Adrenal gland (tissue), 12 donors: Measurements from ENCODE around the gene IZUMO4. TPM values are rescaled to one million over a fixed set of nuclear protein-coding genes. Genes with fewer than 3 reads are reported as not detected.

Experiments used
- DNase-seq, 7 donors: peaks; one replicate each; pipeline ENCODE4 v3.0.0-alpha.2; 2019 to 2020
- H3K27ac ChIP-seq, 5 donors: fragments of 200-600 bp; sonication (generic) in 4 of 5; 1 replicate in 3 of 5; 2 replicates in 2 of 5; pipeline versions ENCODE4 v1.5.1 to v1.8.0; 2016 to 2020; ENCODE audit warnings: mild to moderate bottlenecking in 1 of 5
- H3K27me3 ChIP-seq: fragments of 200-600 bp; 2 replicates; pipeline ENCODE4 v1.8.0; 2021
- H3K36me3 ChIP-seq, 2 donors: fragments of 200-600 bp; replicated peaks in 1 of 2; 1 replicate in 1 of 2; 2 replicates in 1 of 2; pipeline versions ENCODE4 v1.5.1 to v1.8.0; 2018 to 2022
- H3K4me1 ChIP-seq, 2 donors: fragments of 200-600 bp; replicated peaks in 1 of 2; 1 replicate in 1 of 2; 2 replicates in 1 of 2; pipeline versions ENCODE4 v1.5.1 to v1.8.0; 2018 to 2021
- H3K4me3 ChIP-seq, 4 donors: fragments of 200-600 bp; sonication (generic) in 3 of 4; one replicate each; pipeline ENCODE4 v1.5.1; 2016 to 2018
- H3K9me3 ChIP-seq, 3 donors: fragments of 200-600 bp; sonication (generic) in 1 of 3; replicated peaks in 1 of 3; 1 replicate in 2 of 3; 2 replicates in 1 of 3; pipeline versions ENCODE4 v1.5.1 to v1.8.0; 2016 to 2021
- POLR2A ChIP-seq, 2 donors: fragments of 450-650 bp; IDR thresholded peaks; one replicate each; pipeline ENCODE4 v1.6.1; 2017; ENCODE audit warnings: antibody characterized with exemption in 2 of 2, mild to moderate bottlenecking in 2 of 2, moderate library complexity in 1 of 2
- WGBS, 4 donors: extraction: QIAGEN DNeasy Blood & Tissue Kit in 2 of 4; methylation state at CpG; one replicate each; pipeline versions ENCODE4 v1.1.5 to v1.1.7; 2013 to 2017; 5-methylcytosine and 5-hydroxymethylcytosine counted together
- intact Hi-C, 2 donors: fragments of 100-400 bp; cut with DNase I; formaldehyde crosslinking; loops; one replicate each; pipeline versions ENCODE4 v1.14.1 to v1.15.0; 2022 to 2023
- polyA plus RNA-seq, 3 donors: library from polyadenylated mRNA; stranded (reverse); fragments of 200-250 nt in 2 of 3; fragments of 350-450 nt in 1 of 3; fragmentation: Illumina TruSeq in 1 of 3; extraction: RNeasy Lipid Tissue Mini Kit (QIAGEN cat#74804) in 1 of 3; gene quantifications; one replicate each; pipeline ENCODE4 v1.2.3, GENCODE V29; 2013 to 2014
- total RNA-seq, 9 donors: library from RNA; depleted of rRNA in 4 of 9; stranded (reverse); fragments of >200 nt in 4 of 9; fragments of 120-200 nt in 1 of 9; fragmentation: NEBNext Ultra II Directional in 1 of 9; extraction: Animal tissue kit (Norgen Biotek cat#: 25700) in 1 of 9; gene quantifications; one replicate each; pipeline versions ENCODE4 v1.1.0 to v1.2.4, GENCODE V29; 2013 to 2023
- TF ChIP-seq, protein P1 (sequence below), 6 experiments: fragments of 450-650 bp in 4 of 6; fragments of 200-600 bp in 2 of 6; sonication (generic) in 1 of 6; IDR thresholded peaks; 1 replicate in 5 of 6; 2 replicates in 1 of 6; pipeline versions ENCODE4 v1.5.1 to v1.8.0; 2016 to 2021; ENCODE audit warnings: antibody characterized with exemption in 6 of 6, mild to moderate bottlenecking in 2 of 6, moderate library complexity in 1 of 6
- donor health status: healthy with polysubstance abuse.
- donor health status: Bipolar disorder and iron deficiency.
- donor health status: DM: yes; HTN: yes; CAD: no.
- donor health status: DM: no; HTN: no; CAD: no.
- donor health status: DM: no; HTN: no; CAD: no.
- donor health status: DM: yes; HTN: yes; CAD: no.

IZUMO4 gene
- total and polyA plus RNA-seq, 12 donors, result 0.69 to 24.6 (median 2.5) TPM

DNA sequence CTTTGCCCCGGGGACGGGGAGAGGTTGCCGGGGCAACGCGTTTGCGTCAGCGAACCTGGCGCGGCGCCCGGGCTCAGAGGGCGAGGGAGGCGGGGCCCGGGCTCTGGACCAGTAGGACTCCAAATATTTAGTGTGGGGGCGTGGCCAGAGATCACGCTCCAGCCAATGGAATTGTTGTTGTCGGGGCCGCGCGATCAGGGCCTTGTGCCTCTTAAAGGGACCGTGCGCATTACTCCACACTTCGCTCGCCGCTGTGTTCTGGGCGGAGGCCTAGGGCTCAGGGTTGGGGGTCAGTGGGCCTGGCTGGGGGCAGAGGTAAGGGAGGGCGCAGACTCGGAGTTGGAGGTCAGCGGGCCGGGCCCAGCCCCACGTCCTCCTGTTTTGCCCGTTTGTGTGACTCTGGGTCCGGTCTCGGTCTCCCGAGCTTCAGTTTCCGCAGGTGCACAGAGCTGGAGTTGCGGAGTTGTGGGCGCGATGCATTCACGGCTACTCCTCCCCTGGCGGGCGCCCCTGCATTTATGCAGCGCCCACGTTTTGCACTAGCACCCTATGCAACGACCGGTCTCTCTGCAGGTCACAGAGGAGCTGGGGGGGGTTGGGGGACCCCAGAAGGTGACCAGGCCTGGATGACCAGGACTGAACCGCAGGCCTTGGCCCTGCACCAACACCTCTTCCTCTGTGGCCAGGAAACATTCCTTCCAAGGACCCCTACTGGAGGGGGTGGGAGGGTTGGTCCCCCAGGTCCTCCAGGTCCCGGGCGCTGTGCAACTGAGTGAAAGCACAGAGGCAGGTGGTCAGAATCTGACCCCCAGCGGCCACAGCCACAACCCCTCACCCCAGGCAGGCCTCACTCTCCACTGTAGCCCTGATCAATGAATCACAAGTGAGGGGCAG lies 35.0 kb upstream of the IZUMO4 start:
- intact Hi-C loops, result no loop called here
- DNase-seq, result peak; percentile 99 to 100 (median 100)
- 0 to 3% (median 3%) methylated on average over 1 to 50 of the region's 50 CpGs for WGBS, 4 donors
- TF ChIP-seq POLR2A (IDR thresholded peaks at IDR 0.05), result peak; percentile 16 to 91
- TF ChIP-seq, protein P1, sequence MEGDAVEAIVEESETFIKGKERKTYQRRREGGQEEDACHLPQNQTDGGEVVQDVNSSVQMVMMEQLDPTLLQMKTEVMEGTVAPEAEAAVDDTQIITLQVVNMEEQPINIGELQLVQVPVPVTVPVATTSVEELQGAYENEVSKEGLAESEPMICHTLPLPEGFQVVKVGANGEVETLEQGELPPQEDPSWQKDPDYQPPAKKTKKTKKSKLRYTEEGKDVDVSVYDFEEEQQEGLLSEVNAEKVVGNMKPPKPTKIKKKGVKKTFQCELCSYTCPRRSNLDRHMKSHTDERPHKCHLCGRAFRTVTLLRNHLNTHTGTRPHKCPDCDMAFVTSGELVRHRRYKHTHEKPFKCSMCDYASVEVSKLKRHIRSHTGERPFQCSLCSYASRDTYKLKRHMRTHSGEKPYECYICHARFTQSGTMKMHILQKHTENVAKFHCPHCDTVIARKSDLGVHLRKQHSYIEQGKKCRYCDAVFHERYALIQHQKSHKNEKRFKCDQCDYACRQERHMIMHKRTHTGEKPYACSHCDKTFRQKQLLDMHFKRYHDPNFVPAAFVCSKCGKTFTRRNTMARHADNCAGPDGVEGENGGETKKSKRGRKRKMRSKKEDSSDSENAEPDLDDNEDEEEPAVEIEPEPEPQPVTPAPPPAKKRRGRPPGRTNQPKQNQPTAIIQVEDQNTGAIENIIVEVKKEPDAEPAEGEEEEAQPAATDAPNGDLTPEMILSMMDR (IDR thresholded peaks at IDR 0.05), result no peak
- Histone ChIP-seq H3K4me1 (peaks cover 44 to 55% of the 10 kb centered on the region in 2 donors), H3K27ac (peak overlapping the region; percentile 86 to 100 (median 98)), H3K4me3 (peak overlapping the region in 2 of 4 donors; percentile 33 to 67), H3K27me3 (no peaks in the 10 kb centered on the region), H3K9me3 (no peaks in the 10 kb centered on the region), H3K36me3 (no peaks in the 10 kb centered on the region)

DNA sequence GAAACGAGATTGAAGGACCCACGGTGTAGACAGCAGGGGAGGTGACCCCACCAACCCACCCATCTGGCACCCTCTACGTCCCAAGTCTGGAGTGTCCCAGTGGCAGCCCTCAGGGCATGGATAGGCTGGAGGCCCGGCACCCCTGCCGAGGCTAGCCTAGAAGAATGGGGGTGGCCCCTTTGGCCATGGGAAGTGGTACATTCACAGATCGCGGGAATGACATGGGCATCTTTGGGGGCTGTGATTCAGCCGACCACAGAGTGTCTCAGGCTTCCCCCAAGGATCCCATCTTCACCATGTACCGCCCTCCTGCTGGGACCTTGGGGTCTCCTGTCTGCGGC lies 34.4 kb upstream of the IZUMO4 start:
- WGBS, 4 donors, result 59 to 79% (median 62%) methylated on average over 3 to 10 of the region's 10 CpGs
- peak overlapping the region; percentile 42 to 100 (median 98) for H3K27ac ChIP-seq
- no peaks in the 10 kb centered on the region for H3K9me3 ChIP-seq
- no peaks in the 10 kb centered on the region for H3K36me3 ChIP-seq
- DNase-seq, result peak in 1 of 7 donors; percentile 29
- intact Hi-C loops, result no loop called here
- peaks cover 44 to 55% of the 10 kb centered on the region in 2 donors for H3K4me1 ChIP-seq
- TF ChIP-seq POLR2A (IDR thresholded peaks at IDR 0.05), result no peak
- TF ChIP-seq, protein P1 (IDR thresholded peaks at IDR 0.05), result no peak
- peak overlapping the region in 1 of 4 donors; percentile 67 for H3K4me3 ChIP-seq
- no peaks in the 10 kb centered on the region for H3K27me3 ChIP-seq

DNA sequence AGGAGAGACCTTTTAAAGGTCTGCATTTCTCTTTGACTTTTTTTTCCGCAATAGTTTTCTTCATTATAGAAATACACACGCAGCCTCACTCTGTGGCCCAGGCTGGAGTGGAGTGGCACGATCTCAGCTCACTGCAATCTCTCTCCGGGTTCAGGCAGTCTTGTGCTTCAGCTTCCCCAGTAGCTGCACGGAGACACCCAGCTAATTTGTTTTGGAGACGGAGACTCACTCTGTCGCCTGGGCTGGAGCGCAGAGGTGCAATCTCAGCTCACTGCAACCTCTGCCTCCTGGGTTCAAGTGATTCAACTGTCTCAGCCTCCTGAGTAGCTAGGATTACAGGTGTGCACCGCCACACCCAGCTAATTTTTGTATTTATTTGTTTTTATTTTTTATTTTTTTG lies 33.9 kb upstream of the IZUMO4 start:
- Histone ChIP-seq H3K36me3 (no peaks in the 10 kb centered on the region), H3K4me3 (no peak overlapping the region), H3K27ac (peak overlapping the region in 2 of 5 donors; percentile 98 to 100), H3K9me3 (no peaks in the 10 kb centered on the region), H3K27me3 (no peaks in the 10 kb centered on the region), H3K4me1 (peaks cover 44 to 55% of the 10 kb centered on the region in 2 donors)
- intact Hi-C loops, result no loop called here
- DNase-seq, result no peak
- TF ChIP-seq POLR2A (IDR thresholded peaks at IDR 0.05), result no peak
- TF ChIP-seq, protein P1 (IDR thresholded peaks at IDR 0.05), result no peak
- WGBS, 4 donors, result 78 to 90% (median 87%) methylated on average over 9 of the region's 9 CpGs

DNA sequence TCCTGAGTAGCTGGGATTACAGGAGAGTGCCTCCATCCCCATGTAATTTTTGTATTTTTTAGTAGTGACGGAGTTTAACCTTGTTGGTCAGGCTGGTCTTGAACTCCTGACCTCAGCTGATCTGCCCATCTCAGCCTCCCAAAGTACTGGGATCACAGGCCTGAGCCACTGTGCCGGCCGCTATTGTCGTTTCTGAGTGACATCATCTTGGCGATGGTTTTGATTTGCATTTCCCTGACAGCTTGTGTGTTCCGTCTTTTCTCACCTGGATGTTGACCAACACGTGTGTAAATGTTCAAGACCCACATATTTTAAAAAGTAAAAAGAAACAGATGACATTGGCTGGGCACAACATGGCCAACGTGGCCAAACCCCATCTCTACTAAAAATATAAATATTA lies 32.9 kb upstream of the IZUMO4 start:
- 46 to 74% (median 72%) methylated on average over 8 of the region's 8 CpGs for WGBS, 4 donors
- TF ChIP-seq, protein P1 (IDR thresholded peaks at IDR 0.05), result no peak
- TF ChIP-seq POLR2A (IDR thresholded peaks at IDR 0.05), result no peak
- intact Hi-C loops, result no loop called here

More for the DNA sequence above, 32.9 kb upstream of the IZUMO4 start:
- H3K4me1 ChIP-seq, result peaks cover 44 to 53% of the 10 kb centered on the region in 2 donors
- H3K27ac ChIP-seq, result peak overlapping the region; percentile 88 to 100 (median 96)
- no peaks in the 10 kb centered on the region for H3K9me3 ChIP-seq
- no peaks in the 10 kb centered on the region for H3K36me3 ChIP-seq
- no peak overlapping the region for H3K4me3 ChIP-seq
- H3K27me3 ChIP-seq, result no peaks in the 10 kb centered on the region
- no peak for DNase-seq
